Fibroblast of pulmonary artery (primary cell): ENCODE results near the gene NDUFB8.

Experiments
- DNase-seq: peaks from one replicate; pipeline ENCODE4 v3.0.0-alpha.2; 2010; ENCODE audit warnings: low read depth
- H3K4me3 ChIP-seq: replicated peaks from 2 replicates; pipeline ENCODE4 v1.5.1; 2011; ENCODE audit warnings: low read depth, mild to moderate bottlenecking, control low read depth, low read length, moderate library complexity
- TF ChIP-seq, protein P1 (sequence below): IDR thresholded peaks from 2 replicates; pipeline ENCODE4 v1.5.1; 2011; ENCODE audit warnings: mild to moderate bottlenecking, control low read depth, low read length, inconsistent platforms; ENCODE audit errors: missing control alignments

The NDUFB8 gene

DNA sequence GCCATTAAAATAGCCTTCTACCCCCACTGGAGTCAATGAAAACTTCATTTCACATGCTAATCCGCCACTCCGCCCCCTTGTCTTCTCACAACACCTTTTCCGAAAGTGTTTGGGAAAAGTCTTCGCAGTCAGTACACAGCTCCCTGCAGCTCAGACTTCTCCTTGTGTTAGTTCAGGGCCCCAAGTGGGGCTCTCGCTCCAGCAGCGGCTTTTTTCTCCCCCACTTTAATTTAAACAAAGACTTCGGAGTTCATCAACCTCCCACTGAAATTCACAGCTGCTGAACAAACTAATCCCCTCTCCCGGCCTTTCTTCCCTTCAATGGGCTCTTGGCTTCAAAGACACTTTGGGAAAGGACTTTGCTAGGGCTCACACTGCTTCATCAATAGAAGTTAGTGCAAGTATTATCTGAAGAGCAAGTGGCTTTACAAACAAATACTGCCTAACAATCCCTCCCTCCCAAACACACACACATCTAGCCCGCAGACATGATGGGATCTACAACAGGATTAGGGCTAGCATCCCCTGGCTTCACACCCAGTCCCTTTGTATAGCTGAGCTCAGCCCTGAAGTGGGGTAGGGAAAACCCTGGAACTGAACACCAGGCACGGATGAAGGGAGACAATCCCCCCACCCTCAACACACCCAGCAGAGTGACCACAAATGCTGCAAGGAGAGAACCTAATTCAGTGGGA lies 43.7 kb downstream of the NDUFB8 start:
- TF ChIP-seq, protein P1, sequence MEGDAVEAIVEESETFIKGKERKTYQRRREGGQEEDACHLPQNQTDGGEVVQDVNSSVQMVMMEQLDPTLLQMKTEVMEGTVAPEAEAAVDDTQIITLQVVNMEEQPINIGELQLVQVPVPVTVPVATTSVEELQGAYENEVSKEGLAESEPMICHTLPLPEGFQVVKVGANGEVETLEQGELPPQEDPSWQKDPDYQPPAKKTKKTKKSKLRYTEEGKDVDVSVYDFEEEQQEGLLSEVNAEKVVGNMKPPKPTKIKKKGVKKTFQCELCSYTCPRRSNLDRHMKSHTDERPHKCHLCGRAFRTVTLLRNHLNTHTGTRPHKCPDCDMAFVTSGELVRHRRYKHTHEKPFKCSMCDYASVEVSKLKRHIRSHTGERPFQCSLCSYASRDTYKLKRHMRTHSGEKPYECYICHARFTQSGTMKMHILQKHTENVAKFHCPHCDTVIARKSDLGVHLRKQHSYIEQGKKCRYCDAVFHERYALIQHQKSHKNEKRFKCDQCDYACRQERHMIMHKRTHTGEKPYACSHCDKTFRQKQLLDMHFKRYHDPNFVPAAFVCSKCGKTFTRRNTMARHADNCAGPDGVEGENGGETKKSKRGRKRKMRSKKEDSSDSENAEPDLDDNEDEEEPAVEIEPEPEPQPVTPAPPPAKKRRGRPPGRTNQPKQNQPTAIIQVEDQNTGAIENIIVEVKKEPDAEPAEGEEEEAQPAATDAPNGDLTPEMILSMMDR = no peak
- no peak overlapping the region for H3K4me3 ChIP-seq
- no peak for DNase-seq

DNA sequence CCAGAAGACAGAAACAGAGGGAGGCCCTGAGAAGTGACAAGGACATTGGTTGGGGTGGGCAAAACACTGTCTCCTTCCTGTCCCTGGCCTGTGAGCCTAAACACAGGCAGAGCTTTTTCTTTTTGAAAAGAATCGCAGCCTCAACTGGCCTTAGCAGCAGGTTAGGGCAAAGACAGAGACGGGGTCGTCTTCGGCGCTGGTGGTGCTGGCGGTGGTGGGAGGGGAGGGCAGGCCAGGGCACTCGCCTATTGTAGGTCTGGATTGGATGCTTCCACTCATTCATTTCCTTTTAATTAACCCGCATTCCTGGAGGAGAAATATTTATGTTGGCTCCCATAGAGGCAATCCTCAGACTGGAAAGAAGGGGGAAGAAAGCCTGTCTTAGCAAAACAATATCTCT lies 44.3 kb downstream of the NDUFB8 start:
- TF ChIP-seq, protein P1 = no peak

GRCh38 chr10:100483876-100484666 lies 45.6 kb downstream of the NDUFB8 start:
- H3K4me3 ChIP-seq = no peak overlapping the region
- DNase-seq = no peak
- TF ChIP-seq, protein P1 = no peak

More for the DNA sequence above, 44.3 kb downstream of the NDUFB8 start:
- no peak for DNase-seq
- no peak overlapping the region for H3K4me3 ChIP-seq

DNA sequence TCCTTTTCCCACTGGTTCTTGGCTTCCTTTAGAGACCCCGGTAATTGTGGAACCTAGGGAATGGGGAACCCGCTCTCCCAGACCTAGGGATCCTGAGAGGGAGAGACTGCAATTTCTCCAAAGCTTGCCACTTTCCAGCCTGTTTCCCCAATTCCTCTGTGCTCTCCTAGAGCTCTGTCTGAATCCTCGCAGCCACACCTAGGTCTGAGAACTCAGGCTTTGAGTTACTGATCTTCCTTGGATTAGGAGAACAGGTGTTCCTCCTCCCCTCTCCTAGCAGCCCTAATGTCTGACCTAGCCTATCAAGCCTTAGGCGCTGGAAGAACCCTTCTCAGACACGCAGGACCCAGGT lies 46.9 kb downstream of the NDUFB8 start:
- no peak for DNase-seq
- H3K4me3 ChIP-seq = no peak overlapping the region
- TF ChIP-seq, protein P1 = no peak

DNA sequence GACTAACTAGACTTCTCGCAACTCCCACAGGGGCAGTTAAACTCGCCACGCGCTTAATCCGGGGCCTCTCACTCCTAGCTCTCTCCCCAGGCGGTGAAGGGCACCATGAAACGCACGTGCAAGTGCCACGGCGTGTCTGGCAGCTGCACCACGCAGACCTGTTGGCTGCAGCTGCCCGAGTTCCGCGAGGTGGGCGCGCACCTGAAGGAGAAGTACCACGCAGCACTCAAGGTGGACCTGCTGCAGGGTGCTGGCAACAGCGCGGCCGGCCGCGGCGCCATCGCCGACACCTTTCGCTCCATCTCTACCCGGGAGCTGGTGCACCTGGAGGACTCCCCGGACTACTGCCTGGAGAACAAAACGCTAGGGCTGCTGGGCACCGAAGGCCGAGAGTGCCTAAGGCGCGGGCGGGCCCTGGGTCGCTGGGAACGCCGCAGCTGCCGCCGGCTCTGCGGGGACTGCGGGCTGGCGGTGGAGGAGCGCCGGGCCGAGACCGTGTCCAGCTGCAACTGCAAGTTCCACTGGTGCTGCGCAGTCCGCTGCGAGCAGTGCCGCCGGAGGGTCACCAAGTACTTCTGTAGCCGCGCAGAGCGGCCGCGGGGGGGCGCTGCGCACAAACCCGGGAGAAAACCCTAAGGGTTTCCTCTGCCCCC lies 47.4 kb downstream of the NDUFB8 start:
- peak; percentile 76 for DNase-seq
- TF ChIP-seq, protein P1 = peak; percentile 80
- H3K4me3 ChIP-seq = peak overlapping the region; percentile 46

DNA sequence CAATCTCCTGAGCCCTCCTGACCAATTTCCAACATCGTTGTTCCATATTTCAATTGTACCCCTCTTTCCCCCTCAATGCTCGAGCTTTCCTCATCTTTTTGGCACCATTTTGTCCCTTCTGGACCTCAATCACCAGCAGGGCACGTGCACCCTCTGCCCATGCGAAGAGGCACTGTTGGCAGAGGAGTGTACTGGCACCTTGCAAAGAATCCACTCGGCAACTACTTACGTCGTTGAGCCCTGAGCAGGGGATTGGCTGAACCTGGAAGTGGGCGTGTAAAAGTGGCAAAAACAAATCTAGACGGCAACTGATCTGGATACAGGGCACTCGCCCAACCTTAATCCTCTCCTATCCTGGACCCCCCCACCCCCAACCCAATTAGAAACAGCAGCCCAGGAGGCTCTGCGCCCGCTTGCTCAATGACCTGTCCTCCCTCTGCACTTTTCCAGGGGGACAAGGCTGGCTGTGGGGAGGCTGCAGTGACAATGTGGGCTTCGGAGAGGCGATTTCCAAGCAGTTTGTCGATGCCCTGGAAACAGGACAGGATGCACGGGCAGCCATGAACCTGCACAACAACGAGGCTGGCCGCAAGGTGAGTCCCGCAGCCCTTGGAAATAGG lies 48.1 kb downstream of the NDUFB8 start:
- H3K4me3 ChIP-seq = peak overlapping the region; percentile 46
- DNase-seq = peak; percentile 88
- TF ChIP-seq, protein P1 = no peak
